ENCODE measurements around the gene SPATA9.

Gene SPATA9, protein sequence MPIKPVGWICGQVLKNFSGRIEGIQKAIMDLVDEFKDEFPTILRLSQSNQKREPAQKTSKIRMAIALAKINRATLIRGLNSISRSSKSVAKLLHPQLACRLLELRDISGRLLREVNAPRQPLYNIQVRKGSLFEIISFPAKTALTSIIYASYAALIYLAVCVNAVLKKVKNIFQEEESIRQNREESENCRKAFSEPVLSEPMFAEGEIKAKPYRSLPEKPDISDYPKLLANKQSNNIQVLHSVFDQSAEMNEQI

GRCh38 chr5:95682891-95683290 is at the start of gene SPATA9:
Gene SPATA9, minus strand, starts transcription at chr5:95682991. Its CDS starts 137 bp downstream, at chr5:95682854.
- DNase-seq = no peak

GRCh38 chr5:95731571-95732554 is 49.1 kb upstream of the SPATA9 start:
- DNase-seq = no peak

- no peak for DNase-seq
Observed at GRCh38 chr5:95730730-95731570, 48.2 kb upstream of the SPATA9 start, which contains the start of gene RHOBTB3. Gene RHOBTB3, plus strand, starts transcription at chr5:95731336. Its CDS starts 347 bp downstream, at chr5:95731683.

- no peak for DNase-seq
Observed at GRCh38 chr5:95730011-95730700, 47.4 kb upstream of the SPATA9 start.

DNA sequence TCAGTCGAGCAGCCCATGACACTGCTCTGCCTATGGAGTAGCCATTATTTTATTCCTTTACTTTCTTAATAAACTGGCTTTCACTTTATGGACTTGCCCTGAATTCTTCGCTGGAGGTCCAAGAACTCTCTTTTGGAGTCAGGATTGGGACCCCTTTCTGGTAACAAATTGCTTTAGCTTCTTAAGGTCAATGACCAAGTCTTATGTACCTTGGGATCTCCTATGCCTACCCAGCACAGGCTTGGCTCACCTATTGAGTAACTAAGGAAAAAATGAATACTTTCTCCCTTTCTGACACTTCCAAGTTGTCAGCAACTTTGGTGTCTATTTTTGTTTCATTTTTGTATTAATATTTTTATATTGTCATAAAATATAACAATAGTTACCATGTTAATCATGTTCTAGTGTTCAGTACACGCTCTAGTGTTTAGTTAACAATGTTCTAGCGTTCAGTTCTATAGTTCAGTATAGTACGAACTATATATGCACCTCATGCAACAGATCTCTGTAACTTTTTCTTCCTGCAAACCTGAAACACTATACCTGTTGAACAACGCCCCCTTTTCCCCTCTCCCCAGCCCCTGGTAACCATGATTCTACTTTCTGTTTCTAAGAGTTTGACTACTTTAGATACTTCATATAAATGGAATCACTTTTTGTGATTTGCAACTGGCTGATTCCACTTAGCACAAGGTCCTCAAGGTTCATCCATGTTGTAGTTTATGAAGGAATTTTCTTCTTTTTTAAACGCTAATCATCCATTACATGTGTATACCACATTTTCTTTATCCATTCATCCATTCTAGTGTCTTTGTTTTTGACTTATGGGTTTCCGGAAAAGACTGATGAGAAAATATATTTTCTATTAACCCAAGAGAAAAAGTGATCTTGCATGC is 46.6 kb upstream of the SPATA9 start:
- DNase-seq = no peak

- DNase-seq = no peak
Observed at GRCh38 chr5:95728494-95729114, 45.8 kb upstream of the SPATA9 start.

DNA sequence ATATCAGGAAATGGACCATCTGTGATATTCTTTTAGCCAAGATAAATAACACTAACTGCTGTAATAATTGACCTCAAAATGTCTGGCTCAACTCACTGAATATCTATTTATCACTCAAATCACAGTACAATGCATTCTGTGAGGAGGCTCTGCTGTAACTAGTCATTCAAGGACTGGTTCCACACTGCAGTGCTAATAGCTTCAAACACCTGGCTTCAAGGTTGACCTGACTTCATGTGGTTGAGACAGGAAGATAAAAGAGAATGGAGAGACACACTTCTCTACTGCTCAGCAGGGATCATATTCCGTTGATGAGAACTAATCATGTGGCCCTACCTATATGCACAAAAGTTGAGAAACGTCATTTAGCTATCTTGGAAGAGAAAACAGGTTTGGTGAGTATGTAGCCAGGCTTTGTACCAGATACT is 45.0 kb upstream of the SPATA9 start:
- no peak for DNase-seq

DNA sequence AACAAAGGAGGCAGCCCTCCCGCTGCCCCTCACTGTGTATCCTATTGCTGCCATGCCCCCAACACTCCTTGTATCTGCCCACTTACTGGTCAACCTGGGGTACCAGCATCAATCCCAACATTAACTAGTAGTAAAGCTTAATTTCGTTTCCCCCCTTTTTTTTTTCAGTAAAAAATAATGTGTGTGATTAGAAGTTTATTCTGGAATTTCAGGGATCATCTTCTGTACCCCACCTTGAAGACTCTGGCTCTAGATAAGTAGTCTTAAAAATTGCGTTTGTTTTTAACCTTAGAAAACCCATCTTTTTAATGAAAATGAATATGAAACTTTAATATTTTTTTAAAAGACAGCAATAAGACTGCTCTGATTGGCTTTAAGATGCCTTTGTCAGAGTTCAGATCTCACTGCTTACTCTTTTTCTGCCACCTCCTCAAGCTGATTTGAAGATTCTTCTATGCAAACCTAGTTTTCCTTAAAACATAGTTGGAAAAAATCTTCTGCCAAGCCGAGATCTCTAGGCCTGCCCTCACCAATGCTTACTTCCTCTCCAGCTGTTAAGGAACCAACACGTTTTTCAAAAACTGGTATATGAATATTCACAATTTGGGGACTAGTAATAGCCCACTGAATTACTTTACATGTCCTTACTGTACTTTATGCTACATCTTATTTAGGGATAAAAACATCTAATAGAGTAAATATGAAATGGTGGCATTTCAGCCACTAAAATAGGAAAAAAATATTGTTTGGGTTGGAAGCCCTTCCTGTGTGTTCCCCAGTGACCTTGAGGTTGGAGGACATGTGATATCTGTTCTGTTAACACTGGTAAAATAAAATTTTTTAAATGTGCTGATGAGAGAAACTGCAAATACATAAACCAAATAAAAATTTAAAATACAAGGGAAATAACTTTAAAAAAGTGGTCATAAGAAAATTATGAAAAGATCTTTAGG is 44.3 kb upstream of the SPATA9 start:
- DNase-seq = no peak

GRCh38 chr5:95725937-95726810 is 43.4 kb upstream of the SPATA9 start:
- DNase-seq = no peak

GRCh38 chr5:95725071-95725820 is 42.5 kb upstream of the SPATA9 start:
- DNase-seq = no peak

DNA sequence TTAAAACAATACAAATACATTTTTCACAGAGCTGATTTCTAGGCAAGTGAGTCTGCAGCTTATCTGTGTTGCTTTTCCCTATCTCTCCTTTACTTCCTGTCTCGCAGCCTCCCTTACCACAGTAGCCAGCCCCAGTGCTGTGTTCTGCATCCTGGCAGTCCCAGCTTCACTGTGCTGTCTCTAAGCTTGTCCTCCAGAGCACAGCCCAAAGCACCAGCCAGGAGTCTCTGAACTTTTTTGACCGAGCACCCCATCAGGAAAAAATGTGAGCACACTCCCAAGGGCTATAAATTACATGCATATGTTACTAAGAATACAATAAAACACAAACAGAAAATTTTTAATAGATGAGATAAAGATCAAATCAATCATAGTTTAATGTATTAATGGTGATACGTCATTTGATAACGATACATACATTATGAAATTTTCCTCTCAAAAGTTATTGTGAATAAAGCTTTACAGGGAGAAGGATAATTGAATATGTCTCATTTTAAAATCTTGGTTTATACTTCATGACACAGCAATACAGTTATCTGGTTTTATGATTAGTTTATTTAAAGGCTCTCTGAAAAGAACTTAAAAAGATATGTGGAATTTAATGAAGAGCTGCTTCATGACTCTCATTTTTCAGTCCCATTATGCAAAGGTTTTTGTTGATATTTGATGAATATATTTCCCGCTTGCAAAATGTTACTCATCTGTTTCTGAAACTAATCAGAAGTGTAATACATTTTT is 41.0 kb upstream of the SPATA9 start:
- DNase-seq = no peak

DNA sequence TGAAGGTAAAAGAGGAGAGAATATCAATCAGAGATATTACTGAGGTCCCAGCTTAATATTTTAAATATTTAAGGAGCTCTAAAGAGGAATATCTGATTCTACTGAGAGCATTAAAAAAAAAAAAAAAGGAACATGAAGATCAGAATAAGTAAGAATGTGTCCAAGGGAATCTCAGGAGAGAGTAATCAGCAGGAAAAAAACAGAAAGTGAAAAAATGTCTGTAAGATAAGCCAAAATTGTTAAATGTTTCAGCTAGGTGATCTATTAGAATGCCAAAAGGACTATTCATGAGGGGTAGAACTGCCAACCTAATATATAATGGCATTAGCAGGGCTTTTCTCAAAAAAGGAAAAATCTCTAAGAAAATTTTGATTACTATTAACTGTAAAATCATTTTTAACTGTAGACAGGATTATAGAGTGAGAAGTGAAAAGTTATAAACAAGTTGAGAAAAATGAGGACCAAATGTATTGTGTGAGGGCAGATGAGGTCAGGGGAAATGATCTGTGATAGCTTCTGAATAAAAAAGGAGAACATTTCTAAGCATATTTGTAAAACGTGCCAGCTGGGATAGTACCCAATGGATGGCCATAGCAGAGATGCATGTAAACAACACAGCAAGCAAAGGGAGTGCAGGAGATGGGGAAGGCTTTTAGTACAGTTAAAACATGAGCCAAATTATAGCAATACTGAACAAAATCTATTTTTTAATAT is 38.9 kb upstream of the SPATA9 start:
- no peak for DNase-seq

- DNase-seq = no peak
Observed at GRCh38 chr5:95720094-95720786, 37.4 kb upstream of the SPATA9 start.

GRCh38 chr5:95718738-95719137 is 35.9 kb upstream of the SPATA9 start:
- no peak for DNase-seq

DNA sequence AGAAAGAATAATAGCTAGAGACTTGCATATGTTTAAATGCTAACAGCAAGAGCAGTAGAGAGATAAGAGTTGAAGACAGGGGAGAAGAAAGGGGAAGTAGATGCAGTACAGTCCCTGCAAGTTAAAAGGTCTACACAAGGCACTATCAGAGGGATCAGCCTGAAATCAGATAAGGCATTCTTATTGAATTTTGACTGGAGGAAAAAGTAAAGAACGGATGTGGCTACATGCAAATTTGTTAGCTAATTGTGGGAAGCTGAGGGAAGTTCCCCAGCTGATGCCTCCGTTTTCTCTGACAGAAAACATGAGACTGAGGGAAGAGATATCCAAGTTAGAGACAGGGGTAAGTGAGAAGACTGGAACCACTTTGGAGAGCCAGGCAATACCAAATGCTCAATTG is 35.4 kb upstream of the SPATA9 start:
- peak; percentile 37 for DNase-seq

GRCh38 chr5:95717439-95717838 is 34.6 kb upstream of the SPATA9 start:
- no peak for DNase-seq

Measured in CD4-positive, alpha-beta T cell treated with Interleukin-4 for 4 hours (primary cell).